ENCODE results near the gene TMCC1. TPM values are rescaled to one million over a fixed set of nuclear protein-coding genes. Genes with fewer than 3 reads are reported as not detected.
"Not testable (repeated sequence)": the region's sequence is repeated elsewhere in the genome, so short reads cannot be mapped to it uniquely, and the experiment has no call there.

The TMCC1 gene
- total RNA-seq, 4 donors from 2014 or later = 24.3 to 41.7 (median 31.1) TPM

DNA sequence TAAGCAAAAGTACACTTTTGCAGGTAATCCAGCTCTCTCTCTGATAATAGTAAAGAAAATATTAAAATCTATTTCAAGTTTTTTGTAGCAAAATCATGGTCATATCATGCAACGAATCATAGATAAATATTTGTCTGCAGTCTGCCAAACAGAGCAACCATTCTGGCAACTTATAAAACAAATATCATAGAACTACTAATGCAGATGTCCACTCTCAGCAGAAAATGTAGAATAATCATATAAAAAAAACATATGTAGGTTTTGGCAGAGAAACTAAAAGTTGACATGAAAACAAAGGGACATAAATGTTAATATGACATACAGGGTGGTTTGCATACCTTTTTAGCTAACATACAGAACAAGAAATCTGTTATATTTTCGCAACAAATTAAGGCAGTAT lies 12.2 kb downstream of the TMCC1 start:
- WGBS, 2 donors = 90 to 91% methylated on average over 2 of the region's 2 CpGs
- intact Hi-C loops (cut with DNase I) = no loop called here
- H3K4me3 ChIP-seq (replicated peaks in 1 of 3) = no peak overlapping the region
- no peak for TF ChIP-seq POLR2A (IDR thresholded peaks at IDR 0.05)
- TF ChIP-seq, protein P1, sequence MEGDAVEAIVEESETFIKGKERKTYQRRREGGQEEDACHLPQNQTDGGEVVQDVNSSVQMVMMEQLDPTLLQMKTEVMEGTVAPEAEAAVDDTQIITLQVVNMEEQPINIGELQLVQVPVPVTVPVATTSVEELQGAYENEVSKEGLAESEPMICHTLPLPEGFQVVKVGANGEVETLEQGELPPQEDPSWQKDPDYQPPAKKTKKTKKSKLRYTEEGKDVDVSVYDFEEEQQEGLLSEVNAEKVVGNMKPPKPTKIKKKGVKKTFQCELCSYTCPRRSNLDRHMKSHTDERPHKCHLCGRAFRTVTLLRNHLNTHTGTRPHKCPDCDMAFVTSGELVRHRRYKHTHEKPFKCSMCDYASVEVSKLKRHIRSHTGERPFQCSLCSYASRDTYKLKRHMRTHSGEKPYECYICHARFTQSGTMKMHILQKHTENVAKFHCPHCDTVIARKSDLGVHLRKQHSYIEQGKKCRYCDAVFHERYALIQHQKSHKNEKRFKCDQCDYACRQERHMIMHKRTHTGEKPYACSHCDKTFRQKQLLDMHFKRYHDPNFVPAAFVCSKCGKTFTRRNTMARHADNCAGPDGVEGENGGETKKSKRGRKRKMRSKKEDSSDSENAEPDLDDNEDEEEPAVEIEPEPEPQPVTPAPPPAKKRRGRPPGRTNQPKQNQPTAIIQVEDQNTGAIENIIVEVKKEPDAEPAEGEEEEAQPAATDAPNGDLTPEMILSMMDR (IDR thresholded peaks at IDR 0.05) = no peak
- no peaks in the 10 kb centered on the region for H3K9me3 ChIP-seq
- no peak overlapping the region for H3K27ac ChIP-seq
- DNase-seq = no peak
- no peaks in the 10 kb centered on the region for H3K27me3 ChIP-seq
- H3K36me3 ChIP-seq = no peaks in the 10 kb centered on the region
- no peaks in the 10 kb centered on the region for H3K4me1 ChIP-seq

- Histone ChIP-seq H3K27ac (no peak overlapping the region), H3K9me3 (no peaks in the 10 kb centered on the region), H3K4me1 (no peaks in the 10 kb centered on the region), H3K4me3 (replicated peaks in 1 of 3) (no peak overlapping the region), H3K27me3 (no peaks in the 10 kb centered on the region), H3K36me3 (no peaks in the 10 kb centered on the region)
- intact Hi-C loops (cut with DNase I) = no loop called here
- no peak for DNase-seq
- WGBS, 2 donors = 80 to 93% methylated on average over 1 of the region's 1 CpG
- TF ChIP-seq, protein P1 (IDR thresholded peaks at IDR 0.05) = no peak
- no peak for TF ChIP-seq POLR2A (IDR thresholded peaks at IDR 0.05)
Measured at GRCh38 chr3:129878355-129878754, 15.2 kb downstream of the TMCC1 start.

- H3K4me1 ChIP-seq; DNase-seq; H3K27me3 ChIP-seq; H3K27ac ChIP-seq; intact Hi-C loops (cut with DNase I); H3K36me3 ChIP-seq; H3K4me3 ChIP-seq (replicated peaks in 1 of 3); H3K9me3 ChIP-seq: not testable (repeated sequence)
- WGBS, 2 donors = 95% methylated on average over 2 of the region's 2 CpGs
Measured at GRCh38 chr3:129874479-129874878, 19.0 kb downstream of the TMCC1 start.

GRCh38 chr3:129868912-129869311 lies 24.6 kb downstream of the TMCC1 start:
- no peaks in the 10 kb centered on the region for H3K36me3 ChIP-seq
- peak; percentile 8 to 14 for DNase-seq
- H3K4me3 ChIP-seq (replicated peaks in 1 of 3) = no peak overlapping the region
- H3K27ac ChIP-seq = no peak overlapping the region
- H3K27me3 ChIP-seq = no peaks in the 10 kb centered on the region
- no peak for TF ChIP-seq POLR2A (IDR thresholded peaks at IDR 0.05)
- TF ChIP-seq, protein P1 (IDR thresholded peaks at IDR 0.05) = no peak
- peaks cover 7 to 8% of the 10 kb centered on the region in 2 donors for H3K4me1 ChIP-seq
- no peaks in the 10 kb centered on the region for H3K9me3 ChIP-seq
- intact Hi-C loops (cut with DNase I) = no loop called here
- WGBS, 2 donors = 77 to 78% methylated on average over 2 of the region's 2 CpGs

- Histone ChIP-seq H3K27ac (no peak overlapping the region), H3K4me3 (replicated peaks in 1 of 3) (no peak overlapping the region), H3K4me1 (peaks cover 7 to 8% of the 10 kb centered on the region in 2 donors), H3K36me3 (no peaks in the 10 kb centered on the region), H3K9me3 (no peaks in the 10 kb centered on the region), H3K27me3 (no peaks in the 10 kb centered on the region)
- WGBS, 2 donors = 88 to 90% methylated on average over 5 of the region's 5 CpGs
- no peak for TF ChIP-seq POLR2A (IDR thresholded peaks at IDR 0.05)
- TF ChIP-seq, protein P1 (IDR thresholded peaks at IDR 0.05) = no peak
- DNase-seq = no peak
- intact Hi-C loops (cut with DNase I) = no loop called here
Measured at GRCh38 chr3:129867506-129868124, 25.9 kb downstream of the TMCC1 start.

Measured in thyroid gland (tissue), 4 donors.